PC-9 (cell line): Measurements from ENCODE around the gene TUBA3E. TPM values are rescaled to one million over a fixed set of nuclear protein-coding genes. Genes with fewer than 3 reads are reported as not detected.
"Not testable (repeated sequence)": the region's sequence is repeated elsewhere in the genome, so short reads cannot be mapped to it uniquely, and the experiment has no call there.

Experiments used
- BruUV-seq: library from RNA; stranded (reverse); fragments of 400-500 nt; replicated peaks from 2 replicates; lab custom pipeline; 2021; lab: Mats Ljungman, UMichigan
- CTCF ChIA-PET: fragments of 300-600 bp; sonication (Branson Sonifier 250); formaldehyde crosslinking; loops from one replicate; lab custom pipeline; 2022; ENCODE audit warnings: antibody characterized with exemption; lab: Charles Lee
- POLR2A ChIA-PET: fragments of 300-600 bp; sonication (Branson Sonifier 250); formaldehyde crosslinking; loops from one replicate; lab custom pipeline; 2022; ENCODE audit warnings: antibody characterized with exemption; ENCODE audit not compliant: unreplicated experiment; lab: Charles Lee
- DNase-seq, 2 experiments: peaks; one replicate each; pipeline versions ENCODE4 v3.0.0 to v3.0.0-alpha.2; 2015 to 2022; ENCODE audit warnings: mixed read lengths in 1 of 2
- H2AFZ ChIP-seq: fragments of 200-600 bp; sonication (generic); 2 replicates; pipeline ENCODE4 v1.8.1; 2017; ENCODE audit warnings: antibody characterized with exemption
- H3F3A ChIP-seq: fragments of 200-600 bp; sonication (generic); 2 replicates; pipeline ENCODE4 v1.8.1; 2017; ENCODE audit warnings: antibody characterized with exemption, mild to moderate bottlenecking, low read depth; ENCODE audit not compliant: insufficient read depth
- H3K27ac ChIP-seq: fragments of 200-600 bp; sonication (generic); 2 replicates; pipeline ENCODE4 v1.6.1; 2016; ENCODE audit warnings: mixed run types
- H3K27me3 ChIP-seq: fragments of 200-600 bp; sonication (generic); 2 replicates; pipeline ENCODE4 v1.6.1; 2016; ENCODE audit warnings: low read depth, mixed run types; ENCODE audit not compliant: insufficient read depth
- H3K36me3 ChIP-seq: fragments of 200-600 bp; sonication (generic); 2 replicates; pipeline ENCODE4 v1.6.1; 2016; ENCODE audit warnings: low read depth, mixed run types
- H3K4me1 ChIP-seq: fragments of 200-600 bp; sonication (generic); replicated peaks from 2 replicates; pipeline ENCODE4 v1.6.1; 2016; ENCODE audit warnings: mixed run types; ENCODE audit not compliant: insufficient read depth
- H3K4me2 ChIP-seq: fragments of 200-600 bp; sonication (generic); 2 replicates; pipeline ENCODE4 v1.6.1; 2017; ENCODE audit warnings: mixed run types
- H3K4me3 ChIP-seq: fragments of 200-600 bp; sonication (generic); 2 replicates; pipeline ENCODE4 v1.6.1; 2016; ENCODE audit warnings: mixed run types
- H3K79me2 ChIP-seq: fragments of 200-600 bp; sonication (generic); 2 replicates; pipeline ENCODE4 v1.6.1; 2017; ENCODE audit warnings: low read depth, mixed run types
- H3K9me2 ChIP-seq: fragments of 200-600 bp; sonication (generic); 2 replicates; pipeline ENCODE4 v1.8.1; 2017; ENCODE audit warnings: mild to moderate bottlenecking; ENCODE audit not compliant: insufficient read depth
- H3K9me3 ChIP-seq: fragments of 200-600 bp; sonication (generic); 2 replicates; pipeline ENCODE4 v1.8.1; 2016; ENCODE audit warnings: low read depth; ENCODE audit not compliant: insufficient read depth
- H4K20me1 ChIP-seq: fragments of 200-600 bp; sonication (generic); 2 replicates; pipeline ENCODE4 v1.8.1; 2017; ENCODE audit not compliant: insufficient read depth
- EZH2 ChIP-seq: fragments of 200-600 bp; sonication (generic); IDR thresholded peaks from 2 replicates; pipeline ENCODE4 v1.8.0; 2017; ENCODE audit warnings: antibody characterized with exemption, low read depth
- intact Hi-C: fragments of 100-400 bp; cut with micrococcal nuclease; formaldehyde crosslinking; loops from one replicate; pipeline ENCODE4 v1.10.0; 2022; ENCODE audit not compliant: unreplicated experiment
- total RNA-seq: library from RNA; stranded (reverse); gene quantifications from 2 replicates; pipeline ENCODE4 v1.2.3, GENCODE V29; 2021
- TF ChIP-seq, protein P1 (sequence below): fragments of 200-600 bp; sonication (generic); conservative IDR thresholded peaks from 2 replicates; pipeline ENCODE4 v1.6.1; 2017; ENCODE audit warnings: mixed run types, antibody characterized with exemption, mild to moderate bottlenecking, moderate library complexity

The TUBA3E gene
- total RNA-seq, 1 experiment from 2014 or later, result not detected

GRCh38 chr2:130193824-130194223 lies 4.4 kb downstream of the TUBA3E start:
- H3K4me2 ChIP-seq, H3F3A ChIP-seq, H3K36me3 ChIP-seq, H3K79me2 ChIP-seq, CTCF ChIA-PET, H3K27ac ChIP-seq, H3K9me3 ChIP-seq, POLR2A ChIA-PET, H2AFZ ChIP-seq, H3K27me3 ChIP-seq, BruUV-seq, intact Hi-C loops, H4K20me1 ChIP-seq, H3K4me3 ChIP-seq, H3K4me1 ChIP-seq, DNase-seq, H3K9me2 ChIP-seq: not testable (repeated sequence)

DNA sequence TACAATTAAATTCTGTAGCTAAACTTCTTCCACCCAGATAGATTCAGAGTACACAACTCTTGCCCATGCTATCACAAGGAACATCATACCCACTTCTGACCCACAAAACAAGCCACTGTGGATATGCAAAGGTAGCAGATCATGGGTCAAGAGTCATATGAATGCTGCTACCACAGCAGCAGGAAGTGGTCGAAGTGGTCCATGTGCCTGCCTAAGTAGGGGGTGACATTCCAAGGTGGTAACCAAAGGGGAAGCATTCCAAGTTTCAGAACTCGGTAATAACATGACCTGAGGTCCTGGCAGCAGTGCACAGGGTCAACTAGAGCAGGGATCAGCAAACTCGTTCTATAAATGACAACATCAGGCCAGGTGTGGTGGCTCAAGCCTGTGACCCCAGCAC lies 5.8 kb downstream of the TUBA3E start:
- H3K36me3 ChIP-seq, H3K4me3 ChIP-seq, DNase-seq, H3F3A ChIP-seq, H3K79me2 ChIP-seq, H3K4me1 ChIP-seq, H3K27ac ChIP-seq, H3K9me3 ChIP-seq, H4K20me1 ChIP-seq, H3K9me2 ChIP-seq, H3K4me2 ChIP-seq, POLR2A ChIA-PET, BruUV-seq, H2AFZ ChIP-seq, CTCF ChIA-PET, intact Hi-C loops, H3K27me3 ChIP-seq: not testable (repeated sequence)

DNA sequence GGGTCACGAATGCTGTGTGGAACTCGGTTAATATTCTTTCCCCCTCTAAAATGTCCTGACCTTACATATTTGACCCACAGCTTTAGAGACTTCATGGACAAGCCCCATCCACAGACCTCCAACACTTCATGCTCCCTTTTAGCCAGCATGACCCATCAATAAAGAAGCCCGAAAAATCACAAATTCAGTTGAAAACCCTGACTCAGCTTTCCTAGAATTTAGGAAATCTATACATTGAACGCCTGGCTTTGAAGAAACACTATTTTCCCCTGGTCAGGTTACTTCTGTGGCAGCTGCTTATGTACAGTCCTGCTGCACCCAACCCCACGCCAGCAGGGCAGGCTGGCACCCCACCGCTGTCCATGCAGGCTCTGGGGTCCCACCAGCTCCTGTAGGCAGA lies 6.9 kb downstream of the TUBA3E start:
- POLR2A ChIA-PET, H3K27me3 ChIP-seq, H3K27ac ChIP-seq, H3K9me2 ChIP-seq, H3K79me2 ChIP-seq, H3K9me3 ChIP-seq, CTCF ChIA-PET, H3K36me3 ChIP-seq, H3K4me1 ChIP-seq, DNase-seq, H3K4me3 ChIP-seq, H4K20me1 ChIP-seq, H3F3A ChIP-seq, H3K4me2 ChIP-seq, BruUV-seq, intact Hi-C loops, H2AFZ ChIP-seq: not testable (repeated sequence)

DNA sequence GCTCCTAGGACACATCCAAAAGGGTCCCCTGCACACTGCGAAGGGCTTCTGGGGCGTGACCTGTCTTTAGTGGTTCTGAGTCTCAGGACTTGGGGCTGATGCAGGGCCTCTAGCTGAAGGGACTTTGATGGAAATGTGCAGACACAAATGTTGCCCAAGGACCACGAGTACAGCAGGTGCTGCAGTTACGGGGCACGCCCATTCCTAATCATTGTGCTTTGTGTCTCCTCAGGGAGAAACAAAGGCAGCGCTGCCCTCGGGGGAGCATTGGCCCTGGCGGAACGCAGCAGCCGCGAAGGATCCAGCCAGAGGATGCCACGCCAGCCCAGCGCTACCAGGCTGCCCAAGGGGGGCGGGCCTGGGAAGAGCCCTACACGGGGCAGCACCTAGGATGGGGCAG lies 8.0 kb downstream of the TUBA3E start:
- intact Hi-C loops, result no loop called here
- BruUV-seq, result no TSS peak
- H3K9me3 ChIP-seq, result no peaks in the 10 kb centered on the region
- no peak for TF ChIP-seq EZH2
- TF ChIP-seq, protein P1, sequence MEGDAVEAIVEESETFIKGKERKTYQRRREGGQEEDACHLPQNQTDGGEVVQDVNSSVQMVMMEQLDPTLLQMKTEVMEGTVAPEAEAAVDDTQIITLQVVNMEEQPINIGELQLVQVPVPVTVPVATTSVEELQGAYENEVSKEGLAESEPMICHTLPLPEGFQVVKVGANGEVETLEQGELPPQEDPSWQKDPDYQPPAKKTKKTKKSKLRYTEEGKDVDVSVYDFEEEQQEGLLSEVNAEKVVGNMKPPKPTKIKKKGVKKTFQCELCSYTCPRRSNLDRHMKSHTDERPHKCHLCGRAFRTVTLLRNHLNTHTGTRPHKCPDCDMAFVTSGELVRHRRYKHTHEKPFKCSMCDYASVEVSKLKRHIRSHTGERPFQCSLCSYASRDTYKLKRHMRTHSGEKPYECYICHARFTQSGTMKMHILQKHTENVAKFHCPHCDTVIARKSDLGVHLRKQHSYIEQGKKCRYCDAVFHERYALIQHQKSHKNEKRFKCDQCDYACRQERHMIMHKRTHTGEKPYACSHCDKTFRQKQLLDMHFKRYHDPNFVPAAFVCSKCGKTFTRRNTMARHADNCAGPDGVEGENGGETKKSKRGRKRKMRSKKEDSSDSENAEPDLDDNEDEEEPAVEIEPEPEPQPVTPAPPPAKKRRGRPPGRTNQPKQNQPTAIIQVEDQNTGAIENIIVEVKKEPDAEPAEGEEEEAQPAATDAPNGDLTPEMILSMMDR, result no peak
- no peaks in the 10 kb centered on the region for H3K27me3 ChIP-seq
- POLR2A ChIA-PET, result no interaction called here
- H4K20me1 ChIP-seq, result no peaks in the 10 kb centered on the region
- 0 out of 2 replicates have a peak, but pooled peaks cover 5% of the 10 kb centered on the region for H3F3A ChIP-seq
- no peaks in the 10 kb centered on the region for H3K79me2 ChIP-seq
- DNase-seq, result no peak
- no peak overlapping the region for H2AFZ ChIP-seq
- H3K27ac ChIP-seq, result no peak overlapping the region
- no peaks in the 10 kb centered on the region for H3K4me1 ChIP-seq
- no peaks in the 10 kb centered on the region for H3K36me3 ChIP-seq
- H3K4me2 ChIP-seq, result no peak overlapping the region
- no peaks in the 10 kb centered on the region for H3K9me2 ChIP-seq
- CTCF ChIA-PET, result no interaction called here
- no peak overlapping the region for H3K4me3 ChIP-seq

GRCh38 chr2:130188958-130189357 lies 9.3 kb downstream of the TUBA3E start:
- H3F3A ChIP-seq, BruUV-seq, H3K36me3 ChIP-seq, H3K4me1 ChIP-seq, POLR2A ChIA-PET, H3K9me3 ChIP-seq, H2AFZ ChIP-seq, DNase-seq, intact Hi-C loops, H3K27me3 ChIP-seq, H3K4me3 ChIP-seq, H3K79me2 ChIP-seq, H3K27ac ChIP-seq, H4K20me1 ChIP-seq, CTCF ChIA-PET, H3K9me2 ChIP-seq, H3K4me2 ChIP-seq: not testable (repeated sequence)

DNA sequence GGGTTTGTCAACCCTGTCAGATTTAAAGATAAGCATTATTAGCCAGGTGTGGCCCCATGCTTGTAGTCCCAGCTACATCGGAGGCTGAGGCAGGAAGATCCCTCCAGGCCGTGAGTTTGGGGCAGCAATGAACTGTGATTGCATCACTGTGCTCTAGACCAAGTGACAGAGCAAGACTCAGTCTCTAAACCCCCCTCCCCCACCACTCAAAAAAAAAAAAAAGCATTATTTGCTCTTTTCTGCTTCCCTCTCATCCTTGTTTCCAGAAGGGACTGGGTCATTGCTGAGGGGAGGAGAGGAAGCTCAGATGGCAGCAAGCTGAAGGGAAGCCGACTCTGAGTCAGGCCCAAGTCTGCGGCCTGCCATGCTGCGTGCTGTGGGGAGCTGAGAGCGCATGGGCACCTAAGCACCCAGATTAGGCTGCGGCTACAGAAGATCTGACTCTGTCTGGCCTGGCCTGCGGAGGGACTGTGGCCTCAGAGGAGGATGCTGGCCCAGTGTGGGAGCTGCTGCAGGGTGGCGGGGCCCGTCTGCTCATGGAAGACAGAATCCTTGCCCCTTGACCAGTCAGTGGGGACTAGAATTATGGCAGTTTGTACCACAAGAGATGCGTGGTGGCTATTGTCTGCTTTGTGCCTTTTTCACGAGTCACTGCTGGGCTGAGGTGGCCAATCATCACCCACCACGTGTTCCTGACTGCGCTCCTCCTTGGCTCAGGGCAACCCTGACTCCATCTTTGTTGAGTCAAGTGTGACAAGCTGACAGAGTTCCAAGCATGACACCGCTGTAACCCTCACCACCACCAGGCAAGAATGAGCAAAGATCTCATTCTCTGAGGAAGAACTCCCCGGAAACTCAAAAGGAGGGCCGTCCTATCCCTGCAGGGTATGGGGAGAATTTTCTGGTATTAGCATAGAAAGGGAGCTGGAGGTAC lies 10.1 kb downstream of the TUBA3E start:
- H3K27me3 ChIP-seq, intact Hi-C loops, DNase-seq, H3K9me3 ChIP-seq, H4K20me1 ChIP-seq, H3K4me3 ChIP-seq, H3K4me2 ChIP-seq, POLR2A ChIA-PET, H2AFZ ChIP-seq, H3K9me2 ChIP-seq, H3K36me3 ChIP-seq, BruUV-seq, H3F3A ChIP-seq, H3K4me1 ChIP-seq, H3K27ac ChIP-seq, CTCF ChIA-PET: not testable (repeated sequence)
- peaks cover 13% of the 10 kb centered on the region for H3K79me2 ChIP-seq
